A549 (cell line): ENCODE measurements around the gene SCUBE1. TPM values are rescaled to one million over a fixed set of nuclear protein-coding genes. Genes with fewer than 3 reads are reported as not detected.

Experiments
- ATAC-seq, 2 experiments: fragments of 200-7000 bp in 1 of 2; fragments of >200 bp in 1 of 2; cut with Nextera tagmentation in 1 of 2; cut with Tn5 transposase in 1 of 2; 3 replicates each; pipeline versions ENCODE4 v1.8.0 to v1.9.1; 2018 to 2020; ENCODE audit warnings: mild to moderate bottlenecking in 1 of 2, moderate library complexity in 1 of 2
- CTCF ChIA-PET: fragments of 300-600 bp; sonication (Branson Sonifier 250); formaldehyde crosslinking; extraction: SDS; loops from one replicate; lab custom pipeline; 2021; ENCODE audit warnings: antibody characterized with exemption, inconsistent platforms; lab: Yijun Ruan, JAX
- POLR2A ChIA-PET: fragments of 350-600 bp; formaldehyde crosslinking; extraction: SDS; loops from one replicate; lab custom pipeline; 2021; ENCODE audit warnings: antibody characterized with exemption, inconsistent platforms; lab: Yijun Ruan, JAX
- DNase-seq, 2 experiments: peaks; one replicate each; pipeline versions ENCODE4 v3.0.0 to v3.0.0-alpha.2; 2011 to 2016; ENCODE audit warnings: low read depth in 1 of 2, low spot score in 1 of 2
- FAIRE-seq: peaks from 2 replicates; lab custom pipeline; 2011; peaks lifted over from hg19 to GRCh38; lab: Jason Lieb, UNC
- H3K27ac ChIP-seq, 2 experiments: fragments of >200 bp; sonication (Bioruptor Twin); formaldehyde crosslinking; 3 replicates each; pipeline ENCODE4 v1.5.1; 2016 to 2017
- H3K4me1 ChIP-seq: fragments of >200 bp; sonication (Bioruptor Twin); formaldehyde crosslinking; 3 replicates; pipeline ENCODE4 v1.6.1; 2016
- H3K4me2 ChIP-seq: fragments of >200 bp; sonication (Bioruptor Twin); formaldehyde crosslinking; 3 replicates; pipeline ENCODE4 v1.6.1; 2016
- H3K4me3 ChIP-seq: fragments of >200 bp; sonication (Bioruptor Twin); formaldehyde crosslinking; 3 replicates; pipeline ENCODE4 v1.5.1; 2016
- H3K9me3 ChIP-seq: fragments of >200 bp; sonication (Bioruptor Twin); formaldehyde crosslinking; 3 replicates; pipeline ENCODE4 v1.6.1; 2016
- EHF ChIP-seq: fragments of 250-450 bp; sonication (Bioruptor Pico); IDR thresholded peaks from 2 replicates; pipeline ENCODE4 v1.5.0; 2020; ENCODE audit warnings: mild to moderate bottlenecking
- EHMT2 ChIP-seq: fragments of 200-600 bp; sonication (generic); IDR thresholded peaks from 2 replicates; pipeline ENCODE4 v1.6.1; 2016; ENCODE audit warnings: antibody characterized with exemption, low read depth, mild to moderate bottlenecking, moderate library complexity
- FOSL2 ChIP-seq, 2 experiments: fragments of 450-650 bp in 1 of 2; fragments of >200 bp in 1 of 2; sonication (Bioruptor Twin) in 1 of 2; formaldehyde crosslinking; IDR thresholded peaks; 2 replicates each; pipeline versions ENCODE4 v1.5.0 to v1.6.1; 2016 to 2020; ENCODE audit warnings: mild to moderate bottlenecking in 1 of 2, moderate library complexity in 1 of 2
- FOXS1 ChIP-seq: fragments of 250-450 bp; sonication (Bioruptor Pico); IDR thresholded peaks from 2 replicates; pipeline ENCODE4 v1.5.0; 2020; ENCODE audit warnings: mild to moderate bottlenecking, moderate library complexity
- HDAC2 ChIP-seq: fragments of 200-600 bp; sonication (generic); IDR thresholded peaks from 2 replicates; pipeline ENCODE4 v1.6.1; 2016
- POLR2A ChIP-seq: IDR thresholded peaks from 2 replicates; pipeline ENCODE4 v1.6.1; 2012; ENCODE audit warnings: mild to moderate bottlenecking, low read length
- TFCP2L1 ChIP-seq: fragments of 250-450 bp; sonication (Bioruptor Pico); IDR thresholded peaks from 2 replicates; pipeline ENCODE4 v1.5.0; 2021; ENCODE audit warnings: mild to moderate bottlenecking
- ZNF302 ChIP-seq: fragments of 250-450 bp; sonication (Bioruptor Pico); IDR thresholded peaks from 2 replicates; pipeline ENCODE4 v1.9.0; 2021; ENCODE audit warnings: inconsistent platforms, mild to moderate bottlenecking, moderate library complexity
- ZSCAN20 ChIP-seq: fragments of 250-450 bp; sonication (Bioruptor Pico); IDR thresholded peaks from 2 replicates; pipeline ENCODE4 v1.8.0; 2022; ENCODE audit warnings: mild to moderate bottlenecking, moderate library complexity
- WGBS: methylation state at CpG from one replicate; pipeline ENCODE4 v1.1.6; 2017; ENCODE audit errors: missing lambda C conversion rate; 5-methylcytosine and 5-hydroxymethylcytosine counted together
- polyA plus RNA-seq, 4 experiments: library from polyadenylated mRNA; depleted of rRNA in 3 of 4; stranded (reverse); fragments of >200 nt; fragmentation: RNase III in 1 of 4; extraction: RNeasy Plus Mini Kit Qiagen cat#74134 plus additional on column Dnase treatment in 1 of 4; gene quantifications; 2 replicates in 3 of 4; 3 replicates in 1 of 4; pipeline ENCODE4 v1.2.3, GENCODE V29; 2011 to 2017
- TF ChIP-seq, protein P1 (sequence below): fragments of 200-600 bp; sonication (generic); IDR thresholded peaks from 2 replicates; pipeline ENCODE4 v1.6.1; 2016; ENCODE audit warnings: antibody characterized with exemption, mild to moderate bottlenecking, moderate library complexity
- TF ChIP-seq, protein P2 (sequence below): fragments of >200 bp; sonication (Bioruptor Twin); formaldehyde crosslinking; IDR thresholded peaks from 2 replicates; pipeline ENCODE4 v1.6.1; 2016
- TF ChIP-seq, protein P3 (sequence below): fragments of >200 bp; sonication (Bioruptor Twin); formaldehyde crosslinking; IDR thresholded peaks from 3 replicates; pipeline ENCODE4 v1.6.1; 2016
- TF ChIP-seq, protein P4 (sequence below): IDR thresholded peaks from 2 replicates; pipeline ENCODE4 v1.6.1; 2012; ENCODE audit warnings: low read depth, borderline replicate concordance

SCUBE1 gene
- polyA plus RNA-seq, 2 of the 4 experiments (the other 2 are of a cell fraction), result 0.01 to 0.12 TPM

DNA sequence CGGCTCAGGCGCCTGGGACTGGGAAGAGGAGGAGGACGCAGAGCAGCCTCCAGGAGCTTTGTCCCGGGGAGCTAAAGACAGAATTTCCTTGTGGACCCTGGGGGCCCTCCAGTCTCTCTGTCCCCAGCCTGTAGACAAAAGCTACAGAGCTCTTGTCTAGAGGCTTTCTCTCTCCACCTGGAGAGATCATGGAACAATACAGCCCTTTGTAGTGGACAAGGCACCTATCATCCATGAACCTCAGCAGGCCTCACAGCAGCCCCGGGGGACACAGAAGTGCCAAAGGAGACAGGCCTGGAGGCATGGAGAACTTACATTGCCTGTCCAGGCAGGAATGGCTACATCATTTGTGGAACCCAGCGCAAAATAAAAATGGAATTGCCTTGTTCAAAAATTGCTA lies 100.5 kb downstream of the SCUBE1 start (continued):
- TF ChIP-seq, protein P1, sequence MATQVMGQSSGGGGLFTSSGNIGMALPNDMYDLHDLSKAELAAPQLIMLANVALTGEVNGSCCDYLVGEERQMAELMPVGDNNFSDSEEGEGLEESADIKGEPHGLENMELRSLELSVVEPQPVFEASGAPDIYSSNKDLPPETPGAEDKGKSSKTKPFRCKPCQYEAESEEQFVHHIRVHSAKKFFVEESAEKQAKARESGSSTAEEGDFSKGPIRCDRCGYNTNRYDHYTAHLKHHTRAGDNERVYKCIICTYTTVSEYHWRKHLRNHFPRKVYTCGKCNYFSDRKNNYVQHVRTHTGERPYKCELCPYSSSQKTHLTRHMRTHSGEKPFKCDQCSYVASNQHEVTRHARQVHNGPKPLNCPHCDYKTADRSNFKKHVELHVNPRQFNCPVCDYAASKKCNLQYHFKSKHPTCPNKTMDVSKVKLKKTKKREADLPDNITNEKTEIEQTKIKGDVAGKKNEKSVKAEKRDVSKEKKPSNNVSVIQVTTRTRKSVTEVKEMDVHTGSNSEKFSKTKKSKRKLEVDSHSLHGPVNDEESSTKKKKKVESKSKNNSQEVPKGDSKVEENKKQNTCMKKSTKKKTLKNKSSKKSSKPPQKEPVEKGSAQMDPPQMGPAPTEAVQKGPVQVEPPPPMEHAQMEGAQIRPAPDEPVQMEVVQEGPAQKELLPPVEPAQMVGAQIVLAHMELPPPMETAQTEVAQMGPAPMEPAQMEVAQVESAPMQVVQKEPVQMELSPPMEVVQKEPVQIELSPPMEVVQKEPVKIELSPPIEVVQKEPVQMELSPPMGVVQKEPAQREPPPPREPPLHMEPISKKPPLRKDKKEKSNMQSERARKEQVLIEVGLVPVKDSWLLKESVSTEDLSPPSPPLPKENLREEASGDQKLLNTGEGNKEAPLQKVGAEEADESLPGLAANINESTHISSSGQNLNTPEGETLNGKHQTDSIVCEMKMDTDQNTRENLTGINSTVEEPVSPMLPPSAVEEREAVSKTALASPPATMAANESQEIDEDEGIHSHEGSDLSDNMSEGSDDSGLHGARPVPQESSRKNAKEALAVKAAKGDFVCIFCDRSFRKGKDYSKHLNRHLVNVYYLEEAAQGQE, result no peak
- TF ChIP-seq, protein P2, sequence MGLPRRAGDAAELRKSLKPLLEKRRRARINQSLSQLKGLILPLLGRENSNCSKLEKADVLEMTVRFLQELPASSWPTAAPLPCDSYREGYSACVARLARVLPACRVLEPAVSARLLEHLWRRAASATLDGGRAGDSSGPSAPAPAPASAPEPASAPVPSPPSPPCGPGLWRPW, result no peak
- TF ChIP-seq, protein P3, sequence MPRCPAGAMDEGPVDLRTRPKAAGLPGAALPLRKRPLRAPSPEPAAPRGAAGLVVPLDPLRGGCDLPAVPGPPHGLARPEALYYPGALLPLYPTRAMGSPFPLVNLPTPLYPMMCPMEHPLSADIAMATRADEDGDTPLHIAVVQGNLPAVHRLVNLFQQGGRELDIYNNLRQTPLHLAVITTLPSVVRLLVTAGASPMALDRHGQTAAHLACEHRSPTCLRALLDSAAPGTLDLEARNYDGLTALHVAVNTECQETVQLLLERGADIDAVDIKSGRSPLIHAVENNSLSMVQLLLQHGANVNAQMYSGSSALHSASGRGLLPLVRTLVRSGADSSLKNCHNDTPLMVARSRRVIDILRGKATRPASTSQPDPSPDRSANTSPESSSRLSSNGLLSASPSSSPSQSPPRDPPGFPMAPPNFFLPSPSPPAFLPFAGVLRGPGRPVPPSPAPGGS, result no peak
- TF ChIP-seq HDAC2 (no peak), POLR2A (no peak), EHF (CRISPR knock-in tag) (no peak)
- TF ChIP-seq, all 56 proteins: peak for 0

DNA sequence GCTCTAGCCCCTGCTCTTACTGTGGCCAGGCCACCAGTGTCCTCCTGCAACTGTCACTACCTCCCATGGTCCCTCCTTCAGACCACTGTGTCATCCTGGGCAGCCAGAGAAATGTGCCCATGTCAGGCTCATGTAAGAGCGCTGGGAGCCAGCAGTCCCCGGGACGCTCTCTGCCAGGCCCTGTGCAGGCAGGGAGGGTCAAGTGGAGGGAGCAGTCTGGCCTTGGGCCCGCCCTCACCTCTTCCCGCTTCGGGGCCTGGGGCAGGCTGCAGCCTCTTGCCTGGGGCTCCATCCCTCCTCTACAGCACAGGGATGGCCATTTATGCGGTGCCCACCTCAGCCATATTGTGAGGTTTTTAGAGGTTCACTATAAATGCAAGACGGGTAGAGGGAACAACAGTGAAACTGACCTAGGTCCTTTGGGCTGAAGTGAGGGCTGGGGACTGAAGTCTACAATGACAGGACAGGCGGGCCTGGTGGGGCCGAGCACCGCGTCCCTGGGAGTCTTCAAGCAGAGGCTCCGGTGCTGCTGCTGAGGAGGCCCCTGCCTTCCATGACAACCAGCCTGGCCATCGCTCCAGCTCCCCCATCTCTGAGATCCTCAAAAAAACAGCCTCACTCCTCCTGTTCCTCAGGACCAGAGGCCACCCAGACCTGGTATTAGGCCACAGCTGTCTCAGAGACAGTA lies 101.3 kb downstream of the SCUBE1 start:
- TF ChIP-seq FOXS1 (CRISPR knock-in tag) (no peak), ZSCAN20 (CRISPR knock-in tag) (no peak), EHMT2 (no peak), FOSL2 (IDR thresholded peaks at IDR 0.05) (no peak), FOSL2 (CRISPR knock-in tag; IDR thresholded peaks at IDR 0.05) (no peak), TFCP2L1 (no peak), HDAC2 (no peak), POLR2A (no peak), ZNF302 (no peak)
- TF ChIP-seq, protein P4, sequence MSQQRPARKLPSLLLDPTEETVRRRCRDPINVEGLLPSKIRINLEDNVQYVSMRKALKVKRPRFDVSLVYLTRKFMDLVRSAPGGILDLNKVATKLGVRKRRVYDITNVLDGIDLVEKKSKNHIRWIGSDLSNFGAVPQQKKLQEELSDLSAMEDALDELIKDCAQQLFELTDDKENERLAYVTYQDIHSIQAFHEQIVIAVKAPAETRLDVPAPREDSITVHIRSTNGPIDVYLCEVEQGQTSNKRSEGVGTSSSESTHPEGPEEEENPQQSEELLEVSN, result no peak
- TF ChIP-seq, protein P1, result no peak
- TF ChIP-seq, protein P3, result no peak
- TF ChIP-seq, all 56 proteins: peak for 0
- WGBS, result 78% methylated on average over 11 of the region's 14 CpGs
- ChIA-PET CTCF (interaction anchor here (0.9 to 2.3 kb wide), 3 partner anchors 10 to 32 kb away, joined by 3 to 7 read pairs (median 5); no protein-coding TSS in a partner anchor), POLR2A (no interaction called here)
- FAIRE-seq (no peak), ATAC-seq (no peak), DNase-seq (no peak)
- H3K27ac ChIP-seq, result no peak overlapping the region
- H3K4me1 ChIP-seq, result no peaks in the 10 kb centered on the region
- no peak overlapping the region for H3K4me2 ChIP-seq
- no peak overlapping the region for H3K4me3 ChIP-seq
- H3K9me3 ChIP-seq, result no peaks in the 10 kb centered on the region
